Neural cell (in vitro differentiated cells): Measurements from ENCODE around the gene STIM2. TPM values are rescaled to one million over a fixed set of nuclear protein-coding genes. Genes with fewer than 3 reads are reported as not detected.

ENCODE experiments used
- H2AFZ ChIP-seq: fragments of 200-600, 300-800 bp; sonication (generic), shearing (Covaris generic); 2 replicates; pipeline ENCODE4 v1.6.0; 2014; ENCODE audit warnings: low read depth, mild to moderate bottlenecking, antibody characterized with exemption, low read length, moderate library complexity
- H3F3A ChIP-seq: fragments of 200-600 bp; shearing (Covaris generic); 2 replicates; pipeline ENCODE4 v1.6.1; 2016; ENCODE audit warnings: mild to moderate bottlenecking, moderate library complexity, mixed read lengths, antibody characterized with exemption, low read length; ENCODE audit not compliant: insufficient read depth, poor library complexity, severe bottlenecking
- H3K27ac ChIP-seq: fragments of 200-600, 300-800 bp; sonication (generic), shearing (Covaris generic); 2 replicates; pipeline ENCODE4 v1.5.1; 2014; ENCODE audit warnings: mild to moderate bottlenecking, low read length, moderate library complexity
- H3K27me3 ChIP-seq: fragments of 300-800, 200-600 bp; sonication (generic), shearing (Covaris generic); 2 replicates; pipeline ENCODE4 v1.6.0; 2014; ENCODE audit warnings: mild to moderate bottlenecking, low read depth, low read length, moderate library complexity; ENCODE audit not compliant: insufficient read depth
- H3K36me3 ChIP-seq: fragments of 300-800, 200-600 bp; sonication (generic), shearing (Covaris generic); 2 replicates; pipeline ENCODE4 v1.5.1; 2014; ENCODE audit warnings: mild to moderate bottlenecking, antibody characterized with exemption, low read length, moderate library complexity; ENCODE audit not compliant: insufficient read depth
- H3K4me2 ChIP-seq: fragments of 300-800, 200-600 bp; sonication (generic), shearing (Covaris generic); 2 replicates; pipeline ENCODE4 v1.6.0; 2014; ENCODE audit warnings: mild to moderate bottlenecking, low read length
- H3K4me3 ChIP-seq: fragments of 300-800, 200-600 bp; sonication (generic), shearing (Covaris generic); 2 replicates; pipeline ENCODE4 v1.5.1; 2014; ENCODE audit warnings: mild to moderate bottlenecking, low read length, moderate library complexity
- H3K79me2 ChIP-seq: fragments of 200-600 bp; shearing (Covaris generic); replicated peaks from 2 replicates; pipeline ENCODE4 v1.6.0; 2014; ENCODE audit warnings: mild to moderate bottlenecking, low read length, moderate library complexity; ENCODE audit not compliant: insufficient read depth
- H3K9ac ChIP-seq: fragments of 300-800, 200-600 bp; sonication (generic), shearing (Covaris generic); 2 replicates; pipeline ENCODE4 v1.6.1; 2016; ENCODE audit warnings: mild to moderate bottlenecking, low read length, mixed read lengths
- H3K9me2 ChIP-seq: fragments of 200-600 bp; shearing (Covaris generic); 2 replicates; pipeline ENCODE4 v1.6.1; 2016; ENCODE audit warnings: mild to moderate bottlenecking, low read length, mixed read lengths; ENCODE audit not compliant: insufficient read depth
- H3K9me3 ChIP-seq: fragments of 200-600, 300-800 bp; sonication (generic), shearing (Covaris generic); 2 replicates; pipeline ENCODE4 v1.6.1; 2016; ENCODE audit warnings: mild to moderate bottlenecking, mixed run types, low read length, moderate library complexity, mixed read lengths
- H4K20me1 ChIP-seq: fragments of 200-600 bp; shearing (Covaris generic); 2 replicates; pipeline ENCODE4 v1.6.1; 2016; ENCODE audit warnings: mild to moderate bottlenecking, mixed run types; ENCODE audit not compliant: insufficient read depth
- CTCF ChIP-seq: fragments of 450-650 bp; IDR thresholded peaks from 2 replicates; pipeline ENCODE4 v1.5.1; 2014; ENCODE audit warnings: antibody characterized with exemption, mild to moderate bottlenecking, moderate library complexity; ENCODE audit not compliant: poor library complexity, severe bottlenecking
- EZH2 ChIP-seq: fragments of 200-600, 300-800 bp; shearing (Covaris generic), sonication (generic); IDR thresholded peaks from 2 replicates; pipeline ENCODE4 v1.6.1; 2014; ENCODE audit warnings: antibody characterized with exemption, low read length, borderline replicate concordance, mild to moderate bottlenecking; ENCODE audit not compliant: insufficient read depth, poor library complexity, severe bottlenecking
- MXI1 ChIP-seq: fragments of 450-650 bp; conservative IDR thresholded peaks from 2 replicates; pipeline ENCODE4 v1.6.1; 2014; ENCODE audit warnings: antibody characterized with exemption, mild to moderate bottlenecking; ENCODE audit not compliant: poor library complexity, severe bottlenecking
- POLR2AphosphoS5 ChIP-seq: IDR thresholded peaks from 2 replicates; pipeline ENCODE4 v1.6.1; 2012
- RAD21 ChIP-seq: fragments of 450-650 bp; conservative IDR thresholded peaks from 2 replicates; pipeline ENCODE4 v1.6.1; 2014; ENCODE audit warnings: antibody characterized with exemption, mild to moderate bottlenecking, moderate library complexity
- REST ChIP-seq: IDR thresholded peaks from 2 replicates; pipeline ENCODE4 v1.6.1; 2012; ENCODE audit warnings: borderline replicate concordance
- SMC3 ChIP-seq: fragments of 450-650 bp; conservative IDR thresholded peaks from 2 replicates; pipeline ENCODE4 v1.6.1; 2014; ENCODE audit warnings: antibody characterized with exemption, mild to moderate bottlenecking, moderate library complexity; ENCODE audit not compliant: poor library complexity
- TAF1 ChIP-seq: IDR thresholded peaks from 2 replicates; pipeline ENCODE4 v1.6.1; 2012; ENCODE audit warnings: low read depth
- polyA plus RNA-seq: library from polyadenylated mRNA; depleted of rRNA; stranded (reverse); fragments of >200 nt; gene quantifications from 2 replicates; pipeline ENCODE4 v1.2.3, GENCODE V29; 2014

Gene STIM2
- polyA plus RNA-seq, 1 donor from 2014 or later: 25.3 TPM

GRCh38 chr4:26860922-26861433 is 337 bp downstream of the STIM2 start:
- Histone ChIP-seq H3K79me2 (peaks cover 36% of the 10 kb centered on the region), H2AFZ (peak overlapping the region; percentile 62), H3K9ac (peak overlapping the region; percentile 80), H4K20me1 (no peaks in the 10 kb centered on the region), H3K4me2 (no peak overlapping the region), H3K36me3 (no peaks in the 10 kb centered on the region), H3K9me2 (no peaks in the 10 kb centered on the region), H3F3A (no peaks in the 10 kb centered on the region), H3K9me3 (no peaks in the 10 kb centered on the region), H3K27me3 (no peaks in the 10 kb centered on the region), H3K4me3 (peak overlapping the region; percentile 75), H3K27ac (peak overlapping the region; percentile 82)
- no peak for TF ChIP-seq REST
- TF ChIP-seq CTCF: no peak
- peak; percentile 34 for TF ChIP-seq MXI1

- no peaks in the 10 kb centered on the region for H3K9me3 ChIP-seq
- peak overlapping the region; percentile 62 for H2AFZ ChIP-seq
- no peaks in the 10 kb centered on the region for H3K36me3 ChIP-seq
- H3K79me2 ChIP-seq: peaks cover 42% of the 10 kb centered on the region
- peak overlapping the region; percentile 80 for H3K9ac ChIP-seq
- no peaks in the 10 kb centered on the region for H3K27me3 ChIP-seq
- H3K4me3 ChIP-seq: peak overlapping the region; percentile 75
- H4K20me1 ChIP-seq: no peaks in the 10 kb centered on the region
- peak overlapping the region; percentile 71 for H3K4me2 ChIP-seq
- H3F3A ChIP-seq: no peaks in the 10 kb centered on the region
- TF ChIP-seq EZH2: no peak
- TF ChIP-seq RAD21: peak; percentile 26
- no peak for TF ChIP-seq POLR2AphosphoS5
- TF ChIP-seq SMC3: peak; percentile 25
- peak; percentile 46 for TF ChIP-seq REST
- peak; percentile 41 for TF ChIP-seq TAF1
- H3K27ac ChIP-seq: peak overlapping the region; percentile 82
- no peaks in the 10 kb centered on the region for H3K9me2 ChIP-seq
These were observed 969 bp downstream of the STIM2 start for GRCh38 chr4:26861434-26862186.
